Astrocyte of the spinal cord (primary cell): ENCODE results near the gene SRP68.
A peak's percentile ranks its signal among the peaks of the same experiment; 100 is the strongest.

Experiments
- DNase-seq: peaks from one replicate; pipeline ENCODE4 v3.0.0; 2011; ENCODE audit warnings: low read depth, low spot score
- H3K4me3 ChIP-seq: 2 replicates; pipeline ENCODE4 v1.5.1; 2011; ENCODE audit warnings: low read depth, mild to moderate bottlenecking, low read length, moderate library complexity
- in situ Hi-C: cut with HindIII; loops from 2 replicates; pipeline ENCODE4 v1.10.0; 2017; ENCODE audit warnings: low sequenced_read_pairs
- TF ChIP-seq, protein P1 (sequence below): IDR thresholded peaks from 2 replicates; pipeline ENCODE4 v1.5.1; 2012; ENCODE audit warnings: low read depth, mild to moderate bottlenecking, low read length, inconsistent platforms

Gene SRP68

GRCh38 chr17:76076146-76076764 is 3.9 kb upstream of the SRP68 start:
- TF ChIP-seq, protein P1, sequence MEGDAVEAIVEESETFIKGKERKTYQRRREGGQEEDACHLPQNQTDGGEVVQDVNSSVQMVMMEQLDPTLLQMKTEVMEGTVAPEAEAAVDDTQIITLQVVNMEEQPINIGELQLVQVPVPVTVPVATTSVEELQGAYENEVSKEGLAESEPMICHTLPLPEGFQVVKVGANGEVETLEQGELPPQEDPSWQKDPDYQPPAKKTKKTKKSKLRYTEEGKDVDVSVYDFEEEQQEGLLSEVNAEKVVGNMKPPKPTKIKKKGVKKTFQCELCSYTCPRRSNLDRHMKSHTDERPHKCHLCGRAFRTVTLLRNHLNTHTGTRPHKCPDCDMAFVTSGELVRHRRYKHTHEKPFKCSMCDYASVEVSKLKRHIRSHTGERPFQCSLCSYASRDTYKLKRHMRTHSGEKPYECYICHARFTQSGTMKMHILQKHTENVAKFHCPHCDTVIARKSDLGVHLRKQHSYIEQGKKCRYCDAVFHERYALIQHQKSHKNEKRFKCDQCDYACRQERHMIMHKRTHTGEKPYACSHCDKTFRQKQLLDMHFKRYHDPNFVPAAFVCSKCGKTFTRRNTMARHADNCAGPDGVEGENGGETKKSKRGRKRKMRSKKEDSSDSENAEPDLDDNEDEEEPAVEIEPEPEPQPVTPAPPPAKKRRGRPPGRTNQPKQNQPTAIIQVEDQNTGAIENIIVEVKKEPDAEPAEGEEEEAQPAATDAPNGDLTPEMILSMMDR = no peak
- DNase-seq = no peak
- in situ Hi-C loops = no loop called here
- H3K4me3 ChIP-seq = no peak overlapping the region

- TF ChIP-seq, protein P1 = peak; percentile 18
- in situ Hi-C loops = no loop called here
- H3K4me3 ChIP-seq = no peak overlapping the region
- DNase-seq = no peak
Measured at GRCh38 chr17:76075364-76076145, 3.2 kb upstream of the SRP68 start.

DNA sequence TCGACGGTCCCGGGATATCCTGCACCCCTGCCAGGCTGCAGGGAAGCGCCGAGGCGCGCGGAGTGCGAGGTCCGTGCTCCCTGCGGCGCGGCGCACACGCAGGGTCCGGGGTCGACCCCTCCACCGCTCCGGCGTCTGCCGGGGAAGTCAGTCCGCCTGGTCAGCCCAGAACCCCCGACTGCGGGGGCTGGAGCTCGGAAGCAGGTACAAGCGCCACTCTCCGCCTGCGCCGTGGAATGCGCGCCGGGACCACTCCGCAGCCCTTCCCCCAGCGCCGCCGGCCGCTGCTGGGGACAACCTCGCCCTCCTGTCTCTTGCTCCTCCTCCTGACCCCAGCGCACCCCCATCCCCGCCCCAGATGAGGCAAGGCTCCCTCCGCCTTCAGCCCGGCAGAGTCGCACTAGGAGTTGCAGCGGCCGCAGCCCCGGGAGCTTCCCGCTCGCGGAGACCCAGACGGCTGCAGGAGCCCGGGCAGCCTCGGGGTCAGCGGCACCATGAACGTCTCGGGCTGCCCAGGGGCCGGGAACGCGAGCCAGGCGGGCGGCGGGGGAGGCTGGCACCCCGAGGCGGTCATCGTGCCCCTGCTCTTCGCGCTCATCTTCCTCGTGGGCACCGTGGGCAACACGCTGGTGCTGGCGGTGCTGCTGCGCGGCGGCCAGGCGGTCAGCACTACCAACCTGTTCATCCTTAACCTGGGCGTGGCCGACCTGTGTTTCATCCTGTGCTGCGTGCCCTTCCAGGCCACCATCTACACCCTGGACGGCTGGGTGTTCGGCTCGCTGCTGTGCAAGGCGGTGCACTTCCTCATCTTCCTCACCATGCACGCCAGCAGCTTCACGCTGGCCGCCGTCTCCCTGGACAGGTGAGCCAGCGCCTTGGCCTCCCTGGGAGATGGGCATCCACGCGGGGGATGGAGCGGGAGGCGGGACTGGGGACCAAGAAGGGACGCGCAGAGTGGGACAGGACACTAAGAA is 2.4 kb upstream of the SRP68 start, which contains the start of gene GALR2:
GALR2 (plus strand) TSS at position 392 of the 974 bp plus-strand sequence; CDS start at position 495, 103 bp downstream.
- in situ Hi-C loops = no loop called here
- DNase-seq = no peak

DNA sequence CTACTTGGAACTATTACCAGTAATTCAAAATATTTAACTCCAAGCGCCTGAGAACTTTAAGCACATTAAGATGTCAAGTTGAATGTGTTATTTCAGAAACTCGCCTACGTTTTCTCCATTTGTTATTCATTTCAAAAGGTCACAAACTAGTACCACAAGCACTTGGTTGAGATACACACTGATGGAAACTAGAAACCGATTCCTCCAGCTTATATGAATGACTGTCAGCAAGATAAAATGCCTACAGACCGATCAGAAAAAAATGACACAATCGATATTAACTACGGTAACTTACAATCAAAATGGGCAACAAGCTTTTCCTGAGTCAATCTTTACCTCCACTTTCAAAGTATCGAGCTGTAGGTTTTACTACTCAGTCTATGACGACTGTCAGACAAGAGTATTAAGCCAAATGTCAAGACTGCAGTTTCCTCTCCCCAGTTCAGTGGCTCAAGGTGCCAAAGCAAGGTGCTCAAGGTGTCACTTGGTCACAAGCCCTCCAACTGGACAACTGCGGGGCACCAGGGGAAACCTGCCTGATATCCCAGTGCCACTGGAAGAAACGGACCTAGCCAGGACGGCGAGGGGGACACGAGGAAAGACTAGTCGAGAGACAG is 678 bp downstream of the SRP68 start:
- in situ Hi-C loops = no loop called here
- H3K4me3 ChIP-seq = peak overlapping the region; percentile 68
- no peak for DNase-seq
- TF ChIP-seq, protein P1 = no peak

More for the DNA sequence above, 2.4 kb upstream of the SRP68 start, which contains the start of gene GALR2:
- no peak within 1 kb of the TSS for H3K4me3 ChIP-seq
- TF ChIP-seq, protein P1 = no peak

DNA sequence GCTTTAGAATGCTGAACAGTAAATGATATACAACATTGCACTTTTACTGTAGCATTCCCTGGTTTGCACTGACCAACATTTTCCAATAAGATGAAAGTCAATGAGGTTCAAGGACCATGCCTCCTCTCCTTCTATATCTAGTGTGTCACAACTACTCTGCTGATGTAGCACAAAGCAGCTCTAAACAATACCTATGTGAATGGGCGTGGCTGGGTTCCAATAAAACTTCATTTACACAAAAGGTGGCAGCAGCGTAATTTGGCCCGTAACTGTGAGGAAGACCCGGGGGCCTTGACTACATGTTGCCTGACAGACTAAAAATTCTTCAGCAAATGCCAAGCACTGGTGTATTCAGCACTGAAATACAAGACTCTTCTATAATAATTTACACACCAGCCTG is 6.5 kb downstream of the SRP68 start:
- DNase-seq = no peak
- H3K4me3 ChIP-seq = no peak overlapping the region
- TF ChIP-seq, protein P1 = no peak
- in situ Hi-C loops = no loop called here
